IMR-90 (cell line): Measurements from ENCODE around the gene PLA2G15. TPM values are rescaled to one million over a fixed set of nuclear protein-coding genes. Genes with fewer than 3 reads are reported as not detected.

Experiments used
- ATAC-seq: fragments of 200-7000 bp; cut with Tn5 transposase; 2 replicates; pipeline ENCODE4 v1.9.1; 2020; ENCODE audit warnings: low read depth, mild to moderate bottlenecking, moderate library complexity
- Bru-seq: library from RNA; stranded (reverse); fragments of 400-500 nt; gene quantifications from one replicate; lab custom pipeline; 2021; lab: Mats Ljungman, UMichigan
- BruChase-seq, 2 experiments: library from RNA; stranded (reverse); fragments of 400-500 nt; gene quantifications; one replicate each; lab custom pipeline; 2021; lab: Mats Ljungman, UMichigan
- BruUV-seq: library from RNA; stranded (reverse); fragments of 400-500 nt; replicated peaks from 2 replicates; lab custom pipeline; 2021; lab: Mats Ljungman, UMichigan
- CTCF ChIA-PET: fragments of 300-600 bp; formaldehyde crosslinking; extraction: SDS; loops from one replicate; lab custom pipeline; 2021; ENCODE audit warnings: antibody characterized with exemption; lab: Yijun Ruan, JAX
- POLR2A ChIA-PET: fragments of 300-600 bp; sonication (Branson Sonifier 250); formaldehyde crosslinking; loops from one replicate; lab custom pipeline; 2022; ENCODE audit warnings: antibody characterized with exemption; ENCODE audit not compliant: unreplicated experiment; lab: Charles Lee
- DNase-seq: peaks from one replicate; pipeline ENCODE4 v3.0.0; 2013
- H2AFZ ChIP-seq: replicated peaks from 2 replicates; pipeline ENCODE3; 2013; ENCODE audit warnings: low read length, mild to moderate bottlenecking; ENCODE audit not compliant: poor library complexity
- H2AK5ac ChIP-seq: 2 replicates; pipeline ENCODE4 v1.6.1; 2013; ENCODE audit warnings: low read depth, low read length, inconsistent platforms
- H2AK9ac ChIP-seq: replicated peaks from 2 replicates; pipeline ENCODE3; 2013; ENCODE audit warnings: mild to moderate bottlenecking, low read depth, low read length, moderate library complexity; ENCODE audit not compliant: poor library complexity
- H2BK120ac ChIP-seq: 2 replicates; pipeline ENCODE4 v1.6.1; 2013; ENCODE audit warnings: low read depth, low read length, inconsistent platforms
- H2BK15ac ChIP-seq: 3 replicates; pipeline ENCODE4 v1.6.1; 2013; ENCODE audit warnings: low read depth, low read length, inconsistent platforms
- H2BK20ac ChIP-seq: 2 replicates; pipeline ENCODE4 v1.6.1; 2013; ENCODE audit warnings: low read depth, mild to moderate bottlenecking, inconsistent platforms, low read length, moderate library complexity
- H2BK5ac ChIP-seq: 2 replicates; pipeline ENCODE4 v1.6.1; 2013; ENCODE audit warnings: mild to moderate bottlenecking, low read depth, low read length, inconsistent platforms; ENCODE audit not compliant: poor library complexity, severe bottlenecking
- H3K14ac ChIP-seq: replicated peaks from 2 replicates; pipeline ENCODE4 v1.6.1; 2013; ENCODE audit warnings: low read depth, low read length, inconsistent platforms
- H3K18ac ChIP-seq: 2 replicates; pipeline ENCODE4 v1.6.1; 2013; ENCODE audit warnings: low read depth, low read length, control low read depth
- H3K23ac ChIP-seq: 2 replicates; pipeline ENCODE4 v1.6.1; 2013; ENCODE audit warnings: low read depth, low read length, inconsistent platforms
- H3K27ac ChIP-seq: 2 replicates; pipeline ENCODE4 v1.5.1; 2013; ENCODE audit warnings: mild to moderate bottlenecking, control low read depth, low read length; ENCODE audit not compliant: insufficient read depth
- H3K27me3 ChIP-seq: 2 replicates; pipeline ENCODE4 v1.6.1; 2013; ENCODE audit warnings: low read length; ENCODE audit not compliant: control insufficient read depth, insufficient read depth
- H3K36me3 ChIP-seq: 2 replicates; pipeline ENCODE4 v1.6.1; 2013; ENCODE audit warnings: low read length, mixed read lengths; ENCODE audit not compliant: control insufficient read depth, insufficient read depth
- H3K4ac ChIP-seq: 2 replicates; pipeline ENCODE4 v1.6.1; 2013; ENCODE audit warnings: low read depth, low read length, inconsistent platforms
- H3K4me1 ChIP-seq: 2 replicates; pipeline ENCODE4 v1.6.1; 2013; ENCODE audit warnings: low read length, mixed read lengths; ENCODE audit not compliant: control insufficient read depth, insufficient read depth
- H3K4me2 ChIP-seq: 2 replicates; pipeline ENCODE4 v1.6.1; 2013; ENCODE audit warnings: low read depth, mild to moderate bottlenecking, control low read depth, low read length, moderate library complexity
- H3K4me3 ChIP-seq: 2 replicates; pipeline ENCODE4 v1.5.1; 2013; ENCODE audit warnings: low read depth, mild to moderate bottlenecking, control low read depth, low read length, moderate library complexity; ENCODE audit not compliant: insufficient read depth
- H3K56ac ChIP-seq: 2 replicates; pipeline ENCODE4 v1.6.1; 2013; ENCODE audit warnings: low read length, inconsistent platforms; ENCODE audit not compliant: insufficient read depth; ENCODE audit errors: extremely low read depth
- H3K79me1 ChIP-seq, 2 experiments: 2 replicates each; pipeline ENCODE4 v1.6.1; 2013; ENCODE audit warnings: low read length in 2 of 2, inconsistent platforms in 1 of 2, low read depth in 1 of 2
- H3K9ac ChIP-seq: 2 replicates; pipeline ENCODE4 v1.6.1; 2013; ENCODE audit warnings: low read depth, low read length, control low read depth
- H3K9me1 ChIP-seq: 2 replicates; pipeline ENCODE4 v1.6.1; 2013; ENCODE audit warnings: low read length, inconsistent platforms; ENCODE audit not compliant: insufficient read depth
- H3K9me3 ChIP-seq: 2 replicates; pipeline ENCODE4 v1.6.1; 2013; ENCODE audit warnings: low read length; ENCODE audit not compliant: control insufficient read depth, insufficient read depth
- H4K20me1 ChIP-seq: 2 replicates; pipeline ENCODE4 v1.6.1; 2013; ENCODE audit warnings: low read length, inconsistent platforms; ENCODE audit not compliant: insufficient read depth
- H4K5ac ChIP-seq: 2 replicates; pipeline ENCODE4 v1.6.1; 2013; ENCODE audit warnings: mild to moderate bottlenecking, low read depth, low read length, control low read depth
- H4K8ac ChIP-seq, 2 experiments: 2 replicates each; pipeline ENCODE4 v1.6.1; 2013; ENCODE audit warnings: low read depth in 2 of 2, low read length in 2 of 2, control low read depth in 1 of 2, inconsistent platforms in 1 of 2
- H4K91ac ChIP-seq: 2 replicates; pipeline ENCODE4 v1.6.1; 2013; ENCODE audit warnings: low read depth, low read length, inconsistent platforms; ENCODE audit not compliant: insufficient read depth
- CEBPB ChIP-seq: IDR thresholded peaks from 2 replicates; pipeline ENCODE4 v1.6.1; 2012; ENCODE audit warnings: low read depth, low read length, improper control_type of control experiment
- FOS ChIP-seq: fragments of 150-350 bp; IDR thresholded peaks from 2 replicates; pipeline ENCODE4 v1.6.1; 2016; ENCODE audit warnings: low read depth, low read length
- MAZ ChIP-seq: IDR thresholded peaks from 2 replicates; pipeline ENCODE4 v1.6.1; 2012; ENCODE audit warnings: low read depth, mild to moderate bottlenecking, low read length, improper control_type of control experiment, moderate library complexity, borderline replicate concordance
- MXI1 ChIP-seq: IDR thresholded peaks from 2 replicates; pipeline ENCODE4 v1.6.1; 2012; ENCODE audit warnings: low read depth, mild to moderate bottlenecking, low read length, moderate library complexity, borderline replicate concordance
- RAD21 ChIP-seq: IDR thresholded peaks from 2 replicates; pipeline ENCODE4 v1.6.1; 2012; ENCODE audit warnings: low read length, improper control_type of control experiment
- RCOR1 ChIP-seq: IDR thresholded peaks from 2 replicates; pipeline ENCODE4 v1.6.1; 2012; ENCODE audit warnings: mild to moderate bottlenecking, low read length, improper control_type of control experiment; ENCODE audit not compliant: insufficient replicate concordance
- WGBS, 2 experiments: methylation state at CpG; one replicate each; pipeline versions ENCODE4 v1.1.5 to v1.1.7; 2013; ENCODE audit warnings: missing lambda C conversion rate in 2 of 2; ENCODE audit not compliant: insufficient read length in 1 of 2; ENCODE audit errors: extremely low coverage in 2 of 2; 5-methylcytosine and 5-hydroxymethylcytosine counted together
- dilution Hi-C: fragments of 300-500 bp; cut with HindIII; formaldehyde crosslinking; loops from one replicate; pipeline ENCODE4 v1.14.3; 2018; ENCODE audit warnings: low sequenced_read_pairs; ENCODE audit not compliant: unreplicated experiment
- in situ Hi-C: fragments of 300-500 bp; cut with MboI; formaldehyde crosslinking; loops from 3 replicates; pipeline ENCODE4 v1.14.3; 2019; ENCODE audit warnings: low sequenced_read_pairs, inconsistent platforms, mixed read lengths
- intact Hi-C: fragments of 100-400 bp; cut with micrococcal nuclease; formaldehyde crosslinking; loops from 2 replicates; pipeline ENCODE4 v1.10.0; 2022
- long read RNA-seq: library from polyadenylated mRNA; unstranded; transcript quantifications from one replicate; pipeline ENCODE4 v2.0.0, GENCODE V29; 2021; ENCODE audit not compliant: unreplicated experiment
- polyA plus RNA-seq, 3 experiments: library from polyadenylated mRNA; depleted of rRNA; stranded (reverse); fragments of >200 nt; gene quantifications; 2 replicates each; pipeline ENCODE4 v1.2.3, GENCODE V29; 2012; ENCODE audit warnings: low replicate concordance in 1 of 3
- total RNA-seq: library from RNA; depleted of rRNA; stranded (reverse); fragments of >200 nt; gene quantifications from 2 replicates; pipeline ENCODE4 v1.2.3, GENCODE V29; 2012; rRNA removed
- TF ChIP-seq, protein P1 (sequence below): fragments of 150-350 bp; IDR thresholded peaks from 2 replicates; pipeline ENCODE4 v1.6.1; 2016; ENCODE audit warnings: low read depth, mild to moderate bottlenecking, low read length, moderate library complexity, borderline replicate concordance
- TF ChIP-seq, protein P2 (sequence below): conservative IDR thresholded peaks from 2 replicates; pipeline ENCODE4 v1.5.1; 2012; ENCODE audit warnings: mild to moderate bottlenecking, low read depth, low read length, improper control_type of control experiment

PLA2G15 gene, protein sequence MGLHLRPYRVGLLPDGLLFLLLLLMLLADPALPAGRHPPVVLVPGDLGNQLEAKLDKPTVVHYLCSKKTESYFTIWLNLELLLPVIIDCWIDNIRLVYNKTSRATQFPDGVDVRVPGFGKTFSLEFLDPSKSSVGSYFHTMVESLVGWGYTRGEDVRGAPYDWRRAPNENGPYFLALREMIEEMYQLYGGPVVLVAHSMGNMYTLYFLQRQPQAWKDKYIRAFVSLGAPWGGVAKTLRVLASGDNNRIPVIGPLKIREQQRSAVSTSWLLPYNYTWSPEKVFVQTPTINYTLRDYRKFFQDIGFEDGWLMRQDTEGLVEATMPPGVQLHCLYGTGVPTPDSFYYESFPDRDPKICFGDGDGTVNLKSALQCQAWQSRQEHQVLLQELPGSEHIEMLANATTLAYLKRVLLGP
- total RNA-seq, result 18.1 and 19.5 TPM in 2 replicates
- polyA plus RNA-seq (2012; rRNA removed), result 31.7 and 34.4 TPM in 2 replicates
- 22.4 and 36.7 TPM in 2 replicates for polyA plus RNA-seq (2012; cell fraction: cytosol; rRNA removed)
- 13.4 and 30.8 TPM in 2 replicates for polyA plus RNA-seq (2012; cell fraction: nucleus; rRNA removed; ENCODE audit: low replicate concordance)
- percentile 46 among the genes with signal in this experiment for Bru-seq, nascent RNA
- percentile 56 among the genes with signal in this experiment for BruChase-seq, experiment 1, labeled RNA remaining after a 6-hour chase
- BruChase-seq, experiment 2, labeled RNA remaining after a 2-hour chase, result percentile 47 among the genes with signal in this experiment
- long read RNA-seq, transcript PLA2G15-209 (6 exons, 1,203 nt), result minor isoform, 8 of 59 reads
- long read RNA-seq, transcript PLA2G15-201 (6 exons, 2,727 nt), result major isoform, 34 of 59 reads
- long read RNA-seq, partial matches to known transcripts, result 7 of 59 reads
- long read RNA-seq, other reads (novel, unspliced or antisense), result 9 of 59 reads

DNA sequence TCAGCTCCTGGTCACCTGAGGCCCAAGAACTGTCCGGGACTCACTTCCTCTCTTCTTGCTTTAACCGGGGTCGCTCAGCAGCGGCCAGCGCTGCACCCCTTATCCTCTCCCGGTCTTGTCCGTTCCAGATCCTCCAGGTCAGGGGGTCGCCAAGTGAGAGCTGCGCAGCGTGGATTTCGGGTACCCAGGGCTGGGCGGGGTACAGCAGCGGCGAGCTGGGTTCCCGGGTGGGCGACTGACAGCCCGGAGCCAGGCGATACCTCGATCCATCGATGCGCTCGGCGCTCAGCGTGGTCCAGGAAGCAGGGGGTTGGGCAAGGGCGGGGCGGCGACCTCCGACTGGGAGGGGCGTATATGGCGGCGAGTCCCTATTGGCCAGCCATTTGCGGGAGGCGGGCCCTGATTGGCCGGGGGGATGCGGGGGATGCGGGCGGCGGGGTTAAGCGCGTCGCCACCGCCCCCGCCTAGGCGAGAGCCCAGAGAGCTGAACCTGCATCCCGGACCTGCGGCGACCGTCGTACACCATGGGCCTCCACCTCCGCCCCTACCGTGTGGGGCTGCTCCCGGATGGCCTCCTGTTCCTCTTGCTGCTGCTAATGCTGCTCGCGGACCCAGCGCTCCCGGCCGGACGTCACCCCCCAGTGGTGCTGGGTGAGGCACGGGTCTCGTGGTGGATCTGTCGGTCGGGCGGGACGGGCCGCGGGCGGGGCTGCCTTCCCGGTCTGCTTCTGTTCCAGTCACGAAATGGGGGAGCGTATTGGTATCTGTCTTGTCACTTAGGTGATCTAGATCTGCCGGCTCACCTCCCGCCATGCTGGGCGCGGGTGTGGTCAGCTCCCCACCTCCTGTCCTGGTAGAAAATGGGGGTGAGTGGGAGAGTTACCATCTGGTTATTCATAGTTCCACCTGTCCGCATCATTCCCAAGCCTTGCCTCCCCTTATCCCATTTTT, at the start of gene PLA2G15:
TSS of gene PLA2G15 (plus strand) at position 471 of the 951 bp plus-strand sequence. CDS start at position 525, 54 bp downstream.
- peak within 1 kb of the TSS; percentile 25; the same call in 1 of the 2 replicates for H3K18ac ChIP-seq
- no TSS peak for BruUV-seq
- DNase-seq (peak; percentile 94), ATAC-seq (peak; percentile 99)
- H3K23ac ChIP-seq, result peak within 1 kb of the TSS; percentile 70; the same call in 1 of the 2 replicates
- H4K91ac ChIP-seq, result peak within 1 kb of the TSS; percentile 40
- H3K4me3 ChIP-seq, result peak within 1 kb of the TSS; percentile 86
- H4K20me1 ChIP-seq, result no peaks in the 10 kb centered on the region
- CTCF ChIA-PET, result interaction anchor here (0.5 kb wide), 1 partner anchor 258 kb away, joined by 4 read pairs; no protein-coding TSS in a partner anchor
- peak within 1 kb of the TSS; percentile 96 for H2AK9ac ChIP-seq
- H2BK120ac ChIP-seq, result no peak within 1 kb of the TSS; the same call in 1 of the 2 replicates
- H3K9me1 ChIP-seq, result peaks cover 27% of the 10 kb centered on the region
- no peaks in the 10 kb centered on the region for H3K9me3 ChIP-seq
- H4K5ac ChIP-seq, result peak within 1 kb of the TSS; percentile 39; the same call in 1 of the 2 replicates
- peak within 1 kb of the TSS; percentile 65 for H2BK5ac ChIP-seq
- H3K56ac ChIP-seq, result peak within 1 kb of the TSS; percentile 24
- H2BK20ac ChIP-seq, result no peak within 1 kb of the TSS
- peaks cover 30 to 49% of the 10 kb centered on the region in 2 experiments for H3K79me1 ChIP-seq
- dilution Hi-C loops, result no loop called here
- H3K27me3 ChIP-seq, result no peaks in the 10 kb centered on the region
- 1% methylated on average over 47 of the region's 75 CpGs; no CpG with 5 or more reads in 1 of the 2 experiments for WGBS, 2 experiments
- in situ Hi-C loops, result no loop called here
- H3K4me2 ChIP-seq, result peak within 1 kb of the TSS; percentile 94
- peaks cover 14% of the 10 kb centered on the region for H3K4me1 ChIP-seq
- H2AK5ac ChIP-seq, result peak within 1 kb of the TSS; percentile 88
- H3K4ac ChIP-seq, result peak within 1 kb of the TSS; percentile 91
- H2AFZ ChIP-seq, result peak within 1 kb of the TSS; percentile 100
- peak within 1 kb of the TSS; percentile 24 to 81; a peak in 2 of 4 replicates for H4K8ac ChIP-seq
- peak within 1 kb of the TSS; percentile 93 for H3K14ac ChIP-seq
- peaks cover 3% of the 10 kb centered on the region for H3K36me3 ChIP-seq
- H3K9ac ChIP-seq, result peak within 1 kb of the TSS; percentile 72
- peak within 1 kb of the TSS; percentile 51 for H3K27ac ChIP-seq
- no peak within 1 kb of the TSS for H2BK15ac ChIP-seq
- intact Hi-C loops, result loop anchor here (1.0 kb wide), 1 partner anchor 83 kb away; no protein-coding TSS in a partner anchor
- POLR2A ChIA-PET, result interaction anchor here (1.0 kb wide), 1 partner anchor 65 kb away, joined by 3 read pairs; the partner anchor contains the start of genes PRMT7 and SLC7A6OS
- TF ChIP-seq, protein P1, sequence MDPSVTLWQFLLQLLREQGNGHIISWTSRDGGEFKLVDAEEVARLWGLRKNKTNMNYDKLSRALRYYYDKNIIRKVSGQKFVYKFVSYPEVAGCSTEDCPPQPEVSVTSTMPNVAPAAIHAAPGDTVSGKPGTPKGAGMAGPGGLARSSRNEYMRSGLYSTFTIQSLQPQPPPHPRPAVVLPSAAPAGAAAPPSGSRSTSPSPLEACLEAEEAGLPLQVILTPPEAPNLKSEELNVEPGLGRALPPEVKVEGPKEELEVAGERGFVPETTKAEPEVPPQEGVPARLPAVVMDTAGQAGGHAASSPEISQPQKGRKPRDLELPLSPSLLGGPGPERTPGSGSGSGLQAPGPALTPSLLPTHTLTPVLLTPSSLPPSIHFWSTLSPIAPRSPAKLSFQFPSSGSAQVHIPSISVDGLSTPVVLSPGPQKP, result no peak
- TF ChIP-seq RCOR1 (no peak), RAD21 (no peak), MXI1 (peak; percentile 54; the same call in 1 of the 2 replicates), MAZ (peak; percentile 98), CEBPB (peak; percentile 69), FOS (peak; percentile 24; the same call in 1 of the 2 replicates)
- TF ChIP-seq, protein P2, sequence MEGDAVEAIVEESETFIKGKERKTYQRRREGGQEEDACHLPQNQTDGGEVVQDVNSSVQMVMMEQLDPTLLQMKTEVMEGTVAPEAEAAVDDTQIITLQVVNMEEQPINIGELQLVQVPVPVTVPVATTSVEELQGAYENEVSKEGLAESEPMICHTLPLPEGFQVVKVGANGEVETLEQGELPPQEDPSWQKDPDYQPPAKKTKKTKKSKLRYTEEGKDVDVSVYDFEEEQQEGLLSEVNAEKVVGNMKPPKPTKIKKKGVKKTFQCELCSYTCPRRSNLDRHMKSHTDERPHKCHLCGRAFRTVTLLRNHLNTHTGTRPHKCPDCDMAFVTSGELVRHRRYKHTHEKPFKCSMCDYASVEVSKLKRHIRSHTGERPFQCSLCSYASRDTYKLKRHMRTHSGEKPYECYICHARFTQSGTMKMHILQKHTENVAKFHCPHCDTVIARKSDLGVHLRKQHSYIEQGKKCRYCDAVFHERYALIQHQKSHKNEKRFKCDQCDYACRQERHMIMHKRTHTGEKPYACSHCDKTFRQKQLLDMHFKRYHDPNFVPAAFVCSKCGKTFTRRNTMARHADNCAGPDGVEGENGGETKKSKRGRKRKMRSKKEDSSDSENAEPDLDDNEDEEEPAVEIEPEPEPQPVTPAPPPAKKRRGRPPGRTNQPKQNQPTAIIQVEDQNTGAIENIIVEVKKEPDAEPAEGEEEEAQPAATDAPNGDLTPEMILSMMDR, result no peak
